Choroid plexus epithelial cell (primary cell): ENCODE results near the gene BBS1.

ENCODE experiments used
- DNase-seq: peaks from one replicate; pipeline ENCODE4 v3.0.0-alpha.2; 2010; ENCODE audit warnings: low read depth
- H3K4me3 ChIP-seq: 2 replicates; pipeline ENCODE4 v1.5.1; 2011; ENCODE audit warnings: low read depth, mild to moderate bottlenecking, control low read depth, low read length, moderate library complexity
- CTCF ChIP-seq: conservative IDR thresholded peaks from 2 replicates; pipeline ENCODE4 v1.5.1; 2011; ENCODE audit warnings: low read depth, mild to moderate bottlenecking, control low read depth, inconsistent platforms, low read length, moderate library complexity

BBS1 gene

GRCh38 chr11:66567787-66568123, 57.3 kb downstream of the BBS1 start:
- peak overlapping the region; percentile 58 for H3K4me3 ChIP-seq
- no peak for TF ChIP-seq CTCF
- no peak for DNase-seq

GRCh38 chr11:66568124-66568916, 57.9 kb downstream of the BBS1 start, which contains the start of gene CTSF:
CTSF (minus strand) TSS chr11:66568606; CDS start chr11:66568486, 120 bp downstream.
- DNase-seq = peak; percentile 76
- TF ChIP-seq CTCF = no peak
- H3K4me3 ChIP-seq = peak within 1 kb of the TSS; percentile 58

GRCh38 chr11:66569076-66569475, 58.6 kb downstream of the BBS1 start:
- no peak for TF ChIP-seq CTCF
- no peak for DNase-seq
- H3K4me3 ChIP-seq = no peak overlapping the region

GRCh38 chr11:66570079-66570849, 59.8 kb downstream of the BBS1 start:
- no peak for TF ChIP-seq CTCF
- DNase-seq = no peak
- H3K4me3 ChIP-seq = no peak overlapping the region

GRCh38 chr11:66570850-66571180, 60.4 kb downstream of the BBS1 start:
- no peak for TF ChIP-seq CTCF
- DNase-seq = no peak
- H3K4me3 ChIP-seq = no peak overlapping the region

GRCh38 chr11:66579017-66579606, 68.7 kb downstream of the BBS1 start:
- peak; percentile 82 for DNase-seq
- H3K4me3 ChIP-seq = no peak overlapping the region
- TF ChIP-seq CTCF = peak; percentile 88
